Caco-2 (cell line): ENCODE measurements around the gene OR6N1. TPM values are rescaled to one million over a fixed set of nuclear protein-coding genes. Genes with fewer than 3 reads are reported as not detected.

Experiments used
- Bru-seq: library from RNA; stranded (reverse); fragments of 400-500 nt; gene quantifications from one replicate; lab custom pipeline; 2021; lab: Mats Ljungman, UMichigan
- BruChase-seq, 2 experiments: library from RNA; stranded (reverse); fragments of 400-500 nt; gene quantifications; one replicate each; lab custom pipeline; 2021; lab: Mats Ljungman, UMichigan
- BruUV-seq: library from RNA; stranded (reverse); fragments of 400-500 nt; replicated peaks from 2 replicates; lab custom pipeline; 2021; lab: Mats Ljungman, UMichigan
- CTCF ChIA-PET: fragments of 300-600 bp; sonication (Branson Sonifier 250); formaldehyde crosslinking; loops from one replicate; lab custom pipeline; 2022; ENCODE audit warnings: antibody characterized with exemption; lab: Charles Lee
- POLR2A ChIA-PET: fragments of 300-600 bp; sonication (Branson Sonifier 250); formaldehyde crosslinking; loops from one replicate; lab custom pipeline; 2022; ENCODE audit warnings: antibody characterized with exemption; lab: Charles Lee
- DNase-seq, 2 experiments: peaks; one replicate each; pipeline versions ENCODE4 v3.0.0 to v3.0.0-alpha.2; 2020 to 2022
- H3K27me3 ChIP-seq: replicated peaks from 2 replicates; pipeline ENCODE4 v1.6.0; 2011; ENCODE audit warnings: low read length; ENCODE audit not compliant: control insufficient read depth, insufficient read depth
- H3K36me3 ChIP-seq: 2 replicates; pipeline ENCODE4 v1.5.1; 2011; ENCODE audit warnings: low read length; ENCODE audit not compliant: control insufficient read depth, insufficient read depth
- H3K4me1 ChIP-seq: fragments of 250-450 bp; sonication (Bioruptor Pico); 2 replicates; pipeline ENCODE4 v1.5.1; 2020; ENCODE audit warnings: mild to moderate bottlenecking
- H3K4me3 ChIP-seq: 2 replicates; pipeline ENCODE4 v1.5.1; 2011; ENCODE audit warnings: low read depth, mild to moderate bottlenecking, control low read depth, low read length
- H3K9me3 ChIP-seq: fragments of 250-450 bp; sonication (Bioruptor Pico); 2 replicates; pipeline ENCODE4 v1.5.1; 2020; ENCODE audit warnings: mild to moderate bottlenecking, moderate library complexity
- H3K27ac Mint-ChIP-seq: one replicate; pipeline ENCODE4 v1.8.0; 2022; ENCODE audit warnings: mixed read lengths; ENCODE audit not compliant: unreplicated experiment
- H3K27me3 Mint-ChIP-seq: one replicate; pipeline ENCODE4 v1.8.0; 2022; ENCODE audit warnings: mixed read lengths; ENCODE audit not compliant: insufficient read depth, unreplicated experiment
- H3K36me3 Mint-ChIP-seq: one replicate; pipeline ENCODE4 v1.8.0; 2022; ENCODE audit warnings: mild to moderate bottlenecking, mixed read lengths; ENCODE audit not compliant: insufficient read depth, unreplicated experiment
- H3K4me1 Mint-ChIP-seq: one replicate; pipeline ENCODE4 v1.8.0; 2022; ENCODE audit warnings: low read depth, mixed read lengths; ENCODE audit not compliant: unreplicated experiment
- H3K4me3 Mint-ChIP-seq: one replicate; pipeline ENCODE4 v1.8.0; 2022; ENCODE audit warnings: mild to moderate bottlenecking, moderate library complexity, mixed read lengths; ENCODE audit not compliant: unreplicated experiment
- H3K9me3 Mint-ChIP-seq: one replicate; pipeline ENCODE4 v1.8.0; 2022; ENCODE audit warnings: mixed read lengths; ENCODE audit not compliant: unreplicated experiment
- intact Hi-C: fragments of 100-400 bp; cut with micrococcal nuclease; formaldehyde crosslinking; loops from one replicate; pipeline ENCODE4 v1.10.0; 2022; ENCODE audit not compliant: unreplicated experiment
- long read RNA-seq: library from polyadenylated mRNA; stranded (forward); transcript quantifications from one replicate; pipeline ENCODE4 v2.0.0, GENCODE V29; 2022
- total RNA-seq: library from RNA; stranded (reverse); gene quantifications from 2 replicates; pipeline ENCODE4 v1.2.3, GENCODE V29; 2022
- TF ChIP-seq, protein P1 (sequence below), 2 experiments: fragments of 200-600 bp in 1 of 2; IDR thresholded peaks; 1 replicate in 1 of 2; 2 replicates in 1 of 2; pipeline versions ENCODE4 v1.5.1 to v1.8.0; 2011 to 2022; ENCODE audit warnings: antibody characterized with exemption in 1 of 2, control low read depth in 1 of 2, inconsistent platforms in 1 of 2, low read depth in 1 of 2, low read length in 1 of 2, mild to moderate bottlenecking in 1 of 2, moderate library complexity in 1 of 2; ENCODE audit not compliant: insufficient read depth in 1 of 2, severe bottlenecking in 1 of 2, unreplicated experiment in 1 of 2

The OR6N1 gene, protein sequence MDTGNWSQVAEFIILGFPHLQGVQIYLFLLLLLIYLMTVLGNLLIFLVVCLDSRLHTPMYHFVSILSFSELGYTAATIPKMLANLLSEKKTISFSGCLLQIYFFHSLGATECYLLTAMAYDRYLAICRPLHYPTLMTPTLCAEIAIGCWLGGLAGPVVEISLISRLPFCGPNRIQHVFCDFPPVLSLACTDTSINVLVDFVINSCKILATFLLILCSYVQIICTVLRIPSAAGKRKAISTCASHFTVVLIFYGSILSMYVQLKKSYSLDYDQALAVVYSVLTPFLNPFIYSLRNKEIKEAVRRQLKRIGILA
- total RNA-seq (not detected in 2 replicates), Bru-seq, nascent RNA (not detected), BruChase-seq, experiment 1, labeled RNA remaining after a 2-hour chase (not detected), BruChase-seq, experiment 2, labeled RNA remaining after a 6-hour chase (not detected)
- long read RNA-seq, result 0 reads

- DNase-seq, result no peak
- no peak within 1 kb of the TSS for H3K4me3 ChIP-seq
- H3K4me1 Mint-ChIP-seq, result no peaks in the 10 kb centered on the region
- POLR2A ChIA-PET, result no interaction called here
- TF ChIP-seq, protein P1, sequence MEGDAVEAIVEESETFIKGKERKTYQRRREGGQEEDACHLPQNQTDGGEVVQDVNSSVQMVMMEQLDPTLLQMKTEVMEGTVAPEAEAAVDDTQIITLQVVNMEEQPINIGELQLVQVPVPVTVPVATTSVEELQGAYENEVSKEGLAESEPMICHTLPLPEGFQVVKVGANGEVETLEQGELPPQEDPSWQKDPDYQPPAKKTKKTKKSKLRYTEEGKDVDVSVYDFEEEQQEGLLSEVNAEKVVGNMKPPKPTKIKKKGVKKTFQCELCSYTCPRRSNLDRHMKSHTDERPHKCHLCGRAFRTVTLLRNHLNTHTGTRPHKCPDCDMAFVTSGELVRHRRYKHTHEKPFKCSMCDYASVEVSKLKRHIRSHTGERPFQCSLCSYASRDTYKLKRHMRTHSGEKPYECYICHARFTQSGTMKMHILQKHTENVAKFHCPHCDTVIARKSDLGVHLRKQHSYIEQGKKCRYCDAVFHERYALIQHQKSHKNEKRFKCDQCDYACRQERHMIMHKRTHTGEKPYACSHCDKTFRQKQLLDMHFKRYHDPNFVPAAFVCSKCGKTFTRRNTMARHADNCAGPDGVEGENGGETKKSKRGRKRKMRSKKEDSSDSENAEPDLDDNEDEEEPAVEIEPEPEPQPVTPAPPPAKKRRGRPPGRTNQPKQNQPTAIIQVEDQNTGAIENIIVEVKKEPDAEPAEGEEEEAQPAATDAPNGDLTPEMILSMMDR (IDR thresholded peaks at IDR 0.05; ENCODE audit: insufficient read depth in 1 of 2, low read depth in 1 of 2, low read length in 1 of 2, severe bottlenecking in 1 of 2, unreplicated experiment in 1 of 2), result no peak
- H3K4me1 ChIP-seq, result no peaks in the 10 kb centered on the region
- H3K9me3 ChIP-seq, result no peaks in the 10 kb centered on the region
- intact Hi-C loops, result no loop called here
- no peaks in the 10 kb centered on the region for H3K9me3 Mint-ChIP-seq
- no peaks in the 10 kb centered on the region for H3K36me3 Mint-ChIP-seq
- CTCF ChIA-PET, result no interaction called here
- H3K27me3 Mint-ChIP-seq, result peaks cover 7% of the 10 kb centered on the region
- H3K27me3 ChIP-seq, result no peaks in the 10 kb centered on the region
- H3K36me3 ChIP-seq, result no peaks in the 10 kb centered on the region
- H3K27ac Mint-ChIP-seq, result no peak within 1 kb of the TSS
- BruUV-seq, result no TSS peak
- no peak within 1 kb of the TSS for H3K4me3 Mint-ChIP-seq
Observed at GRCh38 chr1:158771950-158772866, at the start of gene OR6N1. Gene OR6N1 (minus strand): TSS chr1:158772195. CDS start chr1:158766682, 5,513 bp downstream.

- BruUV-seq, result no TSS peak
- intact Hi-C loops, result no loop called here
- Histone ChIP-seq H3K36me3 (no peaks in the 10 kb centered on the region), H3K9me3 (no peaks in the 10 kb centered on the region), H3K27me3 (no peaks in the 10 kb centered on the region), H3K4me3 (no peak overlapping the region), H3K4me1 (no peaks in the 10 kb centered on the region)
- no peak overlapping the region for H3K4me3 Mint-ChIP-seq
- no peak overlapping the region for H3K27ac Mint-ChIP-seq
- TF ChIP-seq, protein P1 (IDR thresholded peaks at IDR 0.05; ENCODE audit: insufficient read depth in 1 of 2, low read depth in 1 of 2, low read length in 1 of 2, severe bottlenecking in 1 of 2, unreplicated experiment in 1 of 2), result no peak
- H3K27me3 Mint-ChIP-seq, result no peaks in the 10 kb centered on the region
- no peaks in the 10 kb centered on the region for H3K4me1 Mint-ChIP-seq
- no peak for DNase-seq
- no peaks in the 10 kb centered on the region for H3K36me3 Mint-ChIP-seq
- ChIA-PET POLR2A (no interaction called here), CTCF (no interaction called here)
- peaks cover 14% of the 10 kb centered on the region for H3K9me3 Mint-ChIP-seq
Observed at GRCh38 chr1:158821723-158822122, 49.7 kb upstream of the OR6N1 start.
